Neural cell (in vitro differentiated cells): ENCODE data around the gene SMG6. TPM values are rescaled to one million over a fixed set of nuclear protein-coding genes. Genes with fewer than 3 reads are reported as not detected.
A peak's percentile ranks its signal among the peaks of the same experiment; 100 is the strongest.

Experiments used
- H2AFZ ChIP-seq: fragments of 200-600, 300-800 bp; sonication (generic), shearing (Covaris generic); 2 replicates; pipeline ENCODE4 v1.6.0; 2014; ENCODE audit warnings: low read depth, mild to moderate bottlenecking, antibody characterized with exemption, low read length, moderate library complexity
- H3F3A ChIP-seq: fragments of 200-600 bp; shearing (Covaris generic); 2 replicates; pipeline ENCODE4 v1.6.1; 2016; ENCODE audit warnings: mild to moderate bottlenecking, moderate library complexity, mixed read lengths, antibody characterized with exemption, low read length; ENCODE audit not compliant: insufficient read depth, poor library complexity, severe bottlenecking
- H3K27ac ChIP-seq: fragments of 200-600, 300-800 bp; sonication (generic), shearing (Covaris generic); 2 replicates; pipeline ENCODE4 v1.5.1; 2014; ENCODE audit warnings: mild to moderate bottlenecking, low read length, moderate library complexity
- H3K27me3 ChIP-seq: fragments of 300-800, 200-600 bp; sonication (generic), shearing (Covaris generic); 2 replicates; pipeline ENCODE4 v1.6.0; 2014; ENCODE audit warnings: mild to moderate bottlenecking, low read depth, low read length, moderate library complexity; ENCODE audit not compliant: insufficient read depth
- H3K36me3 ChIP-seq: fragments of 300-800, 200-600 bp; sonication (generic), shearing (Covaris generic); 2 replicates; pipeline ENCODE4 v1.5.1; 2014; ENCODE audit warnings: mild to moderate bottlenecking, antibody characterized with exemption, low read length, moderate library complexity; ENCODE audit not compliant: insufficient read depth
- H3K4me2 ChIP-seq: fragments of 300-800, 200-600 bp; sonication (generic), shearing (Covaris generic); 2 replicates; pipeline ENCODE4 v1.6.0; 2014; ENCODE audit warnings: mild to moderate bottlenecking, low read length
- H3K4me3 ChIP-seq: fragments of 300-800, 200-600 bp; sonication (generic), shearing (Covaris generic); 2 replicates; pipeline ENCODE4 v1.5.1; 2014; ENCODE audit warnings: mild to moderate bottlenecking, low read length, moderate library complexity
- H3K79me2 ChIP-seq: fragments of 200-600 bp; shearing (Covaris generic); replicated peaks from 2 replicates; pipeline ENCODE4 v1.6.0; 2014; ENCODE audit warnings: mild to moderate bottlenecking, low read length, moderate library complexity; ENCODE audit not compliant: insufficient read depth
- H3K9ac ChIP-seq: fragments of 300-800, 200-600 bp; sonication (generic), shearing (Covaris generic); 2 replicates; pipeline ENCODE4 v1.6.1; 2016; ENCODE audit warnings: mild to moderate bottlenecking, low read length, mixed read lengths
- H3K9me2 ChIP-seq: fragments of 200-600 bp; shearing (Covaris generic); 2 replicates; pipeline ENCODE4 v1.6.1; 2016; ENCODE audit warnings: mild to moderate bottlenecking, low read length, mixed read lengths; ENCODE audit not compliant: insufficient read depth
- H3K9me3 ChIP-seq: fragments of 200-600, 300-800 bp; sonication (generic), shearing (Covaris generic); 2 replicates; pipeline ENCODE4 v1.6.1; 2016; ENCODE audit warnings: mild to moderate bottlenecking, mixed run types, low read length, moderate library complexity, mixed read lengths
- H4K20me1 ChIP-seq: fragments of 200-600 bp; shearing (Covaris generic); 2 replicates; pipeline ENCODE4 v1.6.1; 2016; ENCODE audit warnings: mild to moderate bottlenecking, mixed run types; ENCODE audit not compliant: insufficient read depth
- CTCF ChIP-seq: fragments of 450-650 bp; IDR thresholded peaks from 2 replicates; pipeline ENCODE4 v1.5.1; 2014; ENCODE audit warnings: antibody characterized with exemption, mild to moderate bottlenecking, moderate library complexity; ENCODE audit not compliant: poor library complexity, severe bottlenecking
- EP300 ChIP-seq: fragments of 450-650 bp; conservative IDR thresholded peaks from 2 replicates; pipeline ENCODE4 v1.6.1; 2014; ENCODE audit warnings: antibody characterized with exemption, mild to moderate bottlenecking, moderate library complexity; ENCODE audit not compliant: poor library complexity, severe bottlenecking
- EZH2 ChIP-seq: fragments of 200-600, 300-800 bp; shearing (Covaris generic), sonication (generic); IDR thresholded peaks from 2 replicates; pipeline ENCODE4 v1.6.1; 2014; ENCODE audit warnings: antibody characterized with exemption, low read length, borderline replicate concordance, mild to moderate bottlenecking; ENCODE audit not compliant: insufficient read depth, poor library complexity, severe bottlenecking
- MXI1 ChIP-seq: fragments of 450-650 bp; conservative IDR thresholded peaks from 2 replicates; pipeline ENCODE4 v1.6.1; 2014; ENCODE audit warnings: antibody characterized with exemption, mild to moderate bottlenecking; ENCODE audit not compliant: poor library complexity, severe bottlenecking
- POLR2AphosphoS5 ChIP-seq: IDR thresholded peaks from 2 replicates; pipeline ENCODE4 v1.6.1; 2012
- RAD21 ChIP-seq: fragments of 450-650 bp; conservative IDR thresholded peaks from 2 replicates; pipeline ENCODE4 v1.6.1; 2014; ENCODE audit warnings: antibody characterized with exemption, mild to moderate bottlenecking, moderate library complexity
- REST ChIP-seq: IDR thresholded peaks from 2 replicates; pipeline ENCODE4 v1.6.1; 2012; ENCODE audit warnings: borderline replicate concordance
- SMC3 ChIP-seq: fragments of 450-650 bp; conservative IDR thresholded peaks from 2 replicates; pipeline ENCODE4 v1.6.1; 2014; ENCODE audit warnings: antibody characterized with exemption, mild to moderate bottlenecking, moderate library complexity; ENCODE audit not compliant: poor library complexity
- TAF1 ChIP-seq: IDR thresholded peaks from 2 replicates; pipeline ENCODE4 v1.6.1; 2012; ENCODE audit warnings: low read depth
- polyA plus RNA-seq: library from polyadenylated mRNA; depleted of rRNA; stranded (reverse); fragments of >200 nt; gene quantifications from 2 replicates; pipeline ENCODE4 v1.2.3, GENCODE V29; 2014

SMG6 gene
- polyA plus RNA-seq, 1 donor from 2014 or later = 13.9 TPM

GRCh38 chr17:2336852-2337543 lies 33.4 kb upstream of the SMG6 start, which contains the start of gene SGSM2:
Gene SGSM2 (plus strand): TSS chr17:2337501. CDS start chr17:2337689, 188 bp downstream.
- Histone ChIP-seq H4K20me1 (no peaks in the 10 kb centered on the region), H3K9ac (peak within 1 kb of the TSS; percentile 84), H3K4me2 (peak within 1 kb of the TSS; percentile 93), H2AFZ (peak within 1 kb of the TSS; percentile 85), H3K27ac (peak within 1 kb of the TSS; percentile 91), H3K27me3 (no peaks in the 10 kb centered on the region), H3F3A (no peaks in the 10 kb centered on the region), H3K4me3 (peak within 1 kb of the TSS; percentile 98), H3K9me3 (no peaks in the 10 kb centered on the region), H3K79me2 (peaks cover 29% of the 10 kb centered on the region), H3K36me3 (no peaks in the 10 kb centered on the region), H3K9me2 (no peaks in the 10 kb centered on the region)
- TF ChIP-seq POLR2AphosphoS5 (peak; percentile 76), EP300 (no peak), TAF1 (peak; percentile 55), MXI1 (peak; percentile 62)

GRCh38 chr17:2336215-2336851 lies 32.7 kb upstream of the SMG6 start, which contains the start of gene TSR1:
Gene TSR1 (minus strand): TSS chr17:2336457. CDS start chr17:2336427, 30 bp downstream.
- peaks cover 29% of the 10 kb centered on the region for H3K79me2 ChIP-seq
- H3K9ac ChIP-seq = peak within 1 kb of the TSS; percentile 84
- H3K9me2 ChIP-seq = no peaks in the 10 kb centered on the region
- H3K9me3 ChIP-seq = no peaks in the 10 kb centered on the region
- H3K27ac ChIP-seq = peak within 1 kb of the TSS; percentile 91
- no peaks in the 10 kb centered on the region for H3K27me3 ChIP-seq
- H3K4me2 ChIP-seq = peak within 1 kb of the TSS; percentile 93
- peak within 1 kb of the TSS; percentile 85 for H2AFZ ChIP-seq
- peak; percentile 80 for TF ChIP-seq REST
- peak; percentile 49 for TF ChIP-seq EP300
- TF ChIP-seq CTCF = peak; percentile 63
- TF ChIP-seq RAD21 = peak; percentile 48
- peak; percentile 94 for TF ChIP-seq POLR2AphosphoS5
- peak; percentile 100 for TF ChIP-seq MXI1
- peak; percentile 64 for TF ChIP-seq TAF1
- no peak for TF ChIP-seq EZH2
- peak; percentile 67 for TF ChIP-seq SMC3
- H3K4me3 ChIP-seq = peak within 1 kb of the TSS; percentile 98
- no peaks in the 10 kb centered on the region for H3K36me3 ChIP-seq
- H3F3A ChIP-seq = no peaks in the 10 kb centered on the region
- no peaks in the 10 kb centered on the region for H4K20me1 ChIP-seq
